Measurements from ENCODE around the gene TRMT44.

Gene TRMT44

DNA sequence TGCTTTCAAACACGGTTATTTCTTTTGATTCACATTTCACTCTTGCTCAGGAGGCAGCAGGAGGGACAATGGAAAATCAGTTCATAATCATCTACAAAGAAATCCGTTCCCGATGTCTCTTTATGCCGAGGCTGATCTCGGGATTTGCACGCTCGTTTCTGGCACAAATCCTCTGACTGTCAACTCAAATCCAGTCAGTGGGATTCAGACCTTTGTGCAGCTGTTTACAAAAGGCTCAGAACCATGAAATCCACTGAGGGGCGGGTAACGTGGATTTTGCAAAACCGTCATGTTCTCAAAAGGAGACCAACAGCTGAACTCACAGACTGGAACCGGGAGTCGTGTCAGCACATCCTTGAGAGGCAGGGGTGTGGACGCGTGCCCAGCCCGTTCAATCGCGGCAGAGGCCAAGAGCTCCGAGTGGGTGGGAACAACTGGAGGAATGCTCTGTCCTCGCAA lies 46.5 kb upstream of the TRMT44 start:
- H3K4me1 ChIP-seq (ENCODE audit: control insufficient read depth in 1 of 2, insufficient read depth in 1 of 2, low read depth in 1 of 2, low read length in 1 of 2): peaks cover 28 to 43% of the 10 kb centered on the region in 2 experiments
- H3K36me3 ChIP-seq: peaks cover 22% of the 10 kb centered on the region
- H3K27me3 ChIP-seq: no peaks in the 10 kb centered on the region
- TF ChIP-seq, protein P1, sequence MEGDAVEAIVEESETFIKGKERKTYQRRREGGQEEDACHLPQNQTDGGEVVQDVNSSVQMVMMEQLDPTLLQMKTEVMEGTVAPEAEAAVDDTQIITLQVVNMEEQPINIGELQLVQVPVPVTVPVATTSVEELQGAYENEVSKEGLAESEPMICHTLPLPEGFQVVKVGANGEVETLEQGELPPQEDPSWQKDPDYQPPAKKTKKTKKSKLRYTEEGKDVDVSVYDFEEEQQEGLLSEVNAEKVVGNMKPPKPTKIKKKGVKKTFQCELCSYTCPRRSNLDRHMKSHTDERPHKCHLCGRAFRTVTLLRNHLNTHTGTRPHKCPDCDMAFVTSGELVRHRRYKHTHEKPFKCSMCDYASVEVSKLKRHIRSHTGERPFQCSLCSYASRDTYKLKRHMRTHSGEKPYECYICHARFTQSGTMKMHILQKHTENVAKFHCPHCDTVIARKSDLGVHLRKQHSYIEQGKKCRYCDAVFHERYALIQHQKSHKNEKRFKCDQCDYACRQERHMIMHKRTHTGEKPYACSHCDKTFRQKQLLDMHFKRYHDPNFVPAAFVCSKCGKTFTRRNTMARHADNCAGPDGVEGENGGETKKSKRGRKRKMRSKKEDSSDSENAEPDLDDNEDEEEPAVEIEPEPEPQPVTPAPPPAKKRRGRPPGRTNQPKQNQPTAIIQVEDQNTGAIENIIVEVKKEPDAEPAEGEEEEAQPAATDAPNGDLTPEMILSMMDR (IDR thresholded peaks at IDR 0.05): no peak
- no peak overlapping the region for H3K4me3 ChIP-seq (ENCODE audit: low read depth in 1 of 2, low read length in 1 of 2)
- H3K9me3 ChIP-seq: no peaks in the 10 kb centered on the region
- no peak overlapping the region for H3K27ac ChIP-seq

DNA sequence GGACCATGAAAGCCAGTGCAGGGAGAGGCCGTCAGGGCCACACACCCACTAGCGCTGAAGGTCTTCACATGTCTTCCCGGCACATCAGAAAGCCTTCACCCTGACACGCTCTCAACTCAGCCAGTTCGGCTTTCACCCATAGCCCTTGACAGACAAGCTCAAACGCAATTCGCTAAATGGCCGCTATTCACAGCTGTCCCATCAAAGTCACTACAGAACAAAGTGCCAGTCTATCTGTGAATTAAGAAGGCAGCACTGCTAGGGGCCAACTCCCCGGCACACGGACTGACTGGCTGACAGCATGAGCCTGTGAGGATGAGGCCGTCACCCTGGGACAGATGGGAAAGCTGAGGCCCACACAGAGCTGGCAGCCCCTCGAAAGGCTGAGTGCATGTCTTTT lies 45.8 kb upstream of the TRMT44 start:
- Histone ChIP-seq H3K36me3 (peaks cover 17% of the 10 kb centered on the region), H3K27me3 (no peaks in the 10 kb centered on the region), H3K27ac (no peak overlapping the region), H3K4me1 (ENCODE audit: control insufficient read depth in 1 of 2, insufficient read depth in 1 of 2, low read depth in 1 of 2, low read length in 1 of 2) (peaks cover 29 to 45% of the 10 kb centered on the region in 2 experiments), H3K4me3 (ENCODE audit: low read depth in 1 of 2, low read length in 1 of 2) (no peak overlapping the region), H3K9me3 (no peaks in the 10 kb centered on the region)
- TF ChIP-seq, protein P1 (IDR thresholded peaks at IDR 0.05): no peak

DNA sequence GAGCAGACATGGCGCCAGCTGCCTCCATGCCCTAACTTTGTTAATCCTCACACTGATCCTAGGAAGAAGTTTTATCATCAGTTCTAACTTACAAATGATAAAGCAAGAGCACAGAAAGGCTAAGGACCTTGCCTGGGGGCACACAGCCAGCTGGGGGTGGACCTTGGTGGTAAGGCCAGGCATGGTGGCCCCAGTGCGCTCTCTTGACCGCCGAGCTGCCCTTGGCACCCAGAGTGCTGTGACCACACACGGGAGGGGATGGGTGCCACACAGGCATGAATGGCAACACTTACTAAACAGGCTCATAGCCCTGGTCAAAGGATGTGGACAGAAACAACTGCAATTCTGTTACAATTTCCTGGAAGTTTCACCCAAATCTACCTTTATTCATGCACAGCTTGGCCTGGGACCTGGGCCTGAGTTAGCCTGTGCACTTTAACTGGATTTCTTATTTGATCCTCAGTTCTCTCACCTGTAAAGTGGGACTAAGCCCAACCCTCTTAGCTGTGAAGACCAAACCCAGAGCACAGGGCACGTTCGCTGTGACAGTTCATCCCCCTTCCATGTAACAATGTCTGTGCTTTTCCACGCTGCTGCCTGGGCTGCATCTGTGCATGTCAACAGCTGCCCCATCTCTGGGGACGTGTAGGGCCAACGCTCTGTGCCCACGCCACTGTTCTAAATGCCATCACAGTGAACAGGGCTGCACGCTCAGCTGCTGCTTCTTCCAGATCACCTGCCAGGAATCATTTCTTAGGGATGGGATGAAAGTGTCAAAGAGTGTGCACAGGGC lies 44.9 kb upstream of the TRMT44 start:
- Histone ChIP-seq H3K9me3 (no peaks in the 10 kb centered on the region), H3K4me3 (ENCODE audit: low read depth in 1 of 2, low read length in 1 of 2) (no peak overlapping the region), H3K4me1 (ENCODE audit: control insufficient read depth in 1 of 2, insufficient read depth in 1 of 2, low read depth in 1 of 2, low read length in 1 of 2) (peaks cover 29 to 45% of the 10 kb centered on the region in 2 experiments), H3K36me3 (peaks cover 15% of the 10 kb centered on the region), H3K27me3 (no peaks in the 10 kb centered on the region), H3K27ac (peak overlapping the region; percentile 65)
- TF ChIP-seq, protein P1 (IDR thresholded peaks at IDR 0.05): no peak

DNA sequence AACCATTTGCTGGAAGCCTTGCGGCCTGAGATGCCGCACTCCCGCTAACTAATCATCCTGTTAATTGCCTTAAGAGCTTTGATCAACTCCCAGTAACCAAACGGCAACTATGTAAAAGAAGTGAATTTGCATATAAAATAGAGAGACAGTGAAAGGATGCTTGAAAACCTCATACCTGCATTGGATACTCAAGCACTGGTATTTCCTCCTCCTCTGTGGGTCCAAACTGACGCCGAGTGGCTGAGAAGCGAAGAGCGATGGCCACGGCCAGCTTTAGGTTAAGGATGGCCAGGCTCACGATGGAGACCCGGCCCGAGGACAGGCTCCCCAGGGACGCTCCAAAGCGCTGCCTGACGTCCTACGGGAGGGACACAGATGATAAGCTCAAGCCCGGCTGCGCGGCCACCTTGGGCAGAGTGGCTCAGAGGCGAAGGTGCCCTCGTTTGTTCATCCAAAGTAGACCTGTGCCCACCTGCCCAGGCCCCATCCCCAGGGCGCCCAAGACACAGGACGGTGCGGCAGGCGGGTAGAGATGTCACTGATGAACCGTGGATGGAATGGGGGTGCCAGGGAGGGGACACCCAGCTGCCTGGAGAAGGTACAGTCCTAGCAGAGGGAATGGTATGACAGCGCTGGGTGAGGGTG lies 43.7 kb upstream of the TRMT44 start:
- TF ChIP-seq, protein P1 (IDR thresholded peaks at IDR 0.05): no peak
- Histone ChIP-seq H3K27ac (no peak overlapping the region), H3K36me3 (peaks cover 7% of the 10 kb centered on the region), H3K9me3 (no peaks in the 10 kb centered on the region), H3K27me3 (no peaks in the 10 kb centered on the region), H3K4me1 (ENCODE audit: control insufficient read depth in 1 of 2, insufficient read depth in 1 of 2, low read depth in 1 of 2, low read length in 1 of 2) (peaks cover 37 to 56% of the 10 kb centered on the region in 2 experiments), H3K4me3 (ENCODE audit: low read depth in 1 of 2, low read length in 1 of 2) (no peak overlapping the region)

DNA sequence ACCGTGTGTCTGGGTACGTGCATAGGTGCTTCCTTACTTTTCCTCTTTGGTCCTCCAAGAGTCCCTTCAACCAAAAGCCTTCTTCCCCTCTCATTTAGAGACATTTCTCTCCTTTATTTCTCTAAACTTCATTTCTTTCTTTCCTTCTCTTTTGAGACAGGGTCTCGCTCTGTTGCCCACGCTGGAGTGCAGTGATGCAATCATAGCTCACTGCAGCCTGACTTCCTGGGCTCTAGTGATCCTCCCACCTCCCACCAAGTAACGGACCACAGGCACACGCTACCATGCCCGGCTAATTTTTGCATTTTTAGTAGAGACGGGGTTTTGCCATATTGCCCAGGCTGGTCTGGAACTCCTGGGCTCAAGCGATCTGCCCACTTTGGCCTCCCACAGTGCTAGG lies 42.2 kb upstream of the TRMT44 start:
- Histone ChIP-seq H3K4me3 (ENCODE audit: low read depth in 1 of 2, low read length in 1 of 2) (no peak overlapping the region), H3K36me3 (peaks cover 7% of the 10 kb centered on the region), H3K9me3 (no peaks in the 10 kb centered on the region), H3K27ac (no peak overlapping the region), H3K27me3 (no peaks in the 10 kb centered on the region), H3K4me1 (ENCODE audit: control insufficient read depth in 1 of 2, insufficient read depth in 1 of 2, low read depth in 1 of 2, low read length in 1 of 2) (peaks cover 51 to 71% of the 10 kb centered on the region in 2 experiments)
- TF ChIP-seq, protein P1 (IDR thresholded peaks at IDR 0.05): no peak
